Kidney (tissue), 14 donors: ENCODE results near the gene SLC12A3. TPM values are rescaled to one million over a fixed set of nuclear protein-coding genes. Genes with fewer than 3 reads are reported as not detected.

ENCODE experiments used
- DNase-seq, 5 donors: peaks; one replicate each; pipeline ENCODE4 v3.0.0-alpha.2; 2013 to 2020
- FAIRE-seq: peaks from 2 replicates; lab custom pipeline; 2012; peaks lifted over from hg19 to GRCh38; lab: Jason Lieb, UNC
- H3K27ac ChIP-seq, 2 donors: one replicate each; pipeline ENCODE4 v1.7.0; 2013; ENCODE audit warnings: low read depth in 2 of 2, low read length in 2 of 2, inconsistent platforms in 1 of 2
- H3K27me3 ChIP-seq: one replicate; pipeline ENCODE4 v1.7.1; 2013; ENCODE audit warnings: low read length, inconsistent platforms; ENCODE audit not compliant: control insufficient read depth, insufficient read depth
- H3K36me3 ChIP-seq, 3 donors: one replicate each; pipeline versions ENCODE4 v1.7.0 to v1.7.1; 2013; ENCODE audit warnings: low read length in 3 of 3, control low read depth in 1 of 3, inconsistent platforms in 1 of 3; ENCODE audit not compliant: insufficient read depth in 3 of 3, control insufficient read depth in 2 of 3
- H3K4me1 ChIP-seq, 3 donors: one replicate each; pipeline versions ENCODE4 v1.7.0 to v1.7.1; 2013; ENCODE audit warnings: low read length in 3 of 3, inconsistent platforms in 1 of 3, low read depth in 1 of 3; ENCODE audit not compliant: control insufficient read depth in 2 of 3, insufficient read depth in 2 of 3
- H3K4me3 ChIP-seq, 3 donors: one replicate each; pipeline versions ENCODE4 v1.7.0 to v1.8.1; 2013; ENCODE audit warnings: low read length in 3 of 3, control low read depth in 1 of 3, inconsistent platforms in 1 of 3
- H3K9ac ChIP-seq, 3 donors: one replicate each; pipeline versions ENCODE4 v1.7.0 to v1.7.1; 2013; ENCODE audit warnings: low read length in 3 of 3, control low read depth in 1 of 3, inconsistent platforms in 1 of 3
- H3K9me3 ChIP-seq, 3 donors: one replicate each; pipeline versions ENCODE4 v1.7.0 to v1.7.1; 2013; ENCODE audit warnings: low read length in 3 of 3, control low read depth in 1 of 3, inconsistent platforms in 1 of 3; ENCODE audit not compliant: control insufficient read depth in 2 of 3, insufficient read depth in 1 of 3
- CTCF ChIP-seq: IDR thresholded peaks from 3 replicates; pipeline ENCODE4 v1.5.1; 2012; ENCODE audit warnings: mild to moderate bottlenecking, moderate library complexity, borderline replicate concordance; ENCODE audit not compliant: insufficient read depth; ENCODE audit errors: extremely low read depth
- intact Hi-C: fragments of 100-400 bp; cut with DNase I; formaldehyde crosslinking; loops from one replicate; pipeline ENCODE4 v1.11.1; 2022
- polyA plus RNA-seq: library from polyadenylated mRNA; stranded (reverse); fragments of 350-450 nt; fragmentation: Illumina TruSeq; extraction: RNeasy Lipid Tissue Mini Kit (QIAGEN cat#74804); gene quantifications from one replicate; pipeline ENCODE4 v1.2.3, GENCODE V29; 2014; ENCODE audit warnings: low read depth, low replicate concordance; ENCODE audit not compliant: insufficient read depth
- total RNA-seq: library from RNA; stranded (reverse); fragmentation: NEBNext Ultra II Directional; extraction: Animal tissue kit (Norgen Biotek cat#: 25700); gene quantifications from one replicate; pipeline ENCODE4 v1.2.1, GENCODE V29; 2021
- donor health status: control.
- donor health status: control.
- donor health status: control.
- donor health status: control.
- donor health status: control.
- donor health status: DM: yes; HTN: yes; CAD: no.
- donor health status: Normal renal cell carcinoma (clear cell type).

Gene SLC12A3
- total and polyA plus RNA-seq, 2 donors from 2014 or later, result 5.4 to 277 TPM

- peaks cover 0 to 22% (median 12%) of the 10 kb centered on the region in 3 donors for H3K4me1 ChIP-seq
- FAIRE-seq (no peak), DNase-seq (no peak)
- H3K36me3 ChIP-seq, result no peaks in the 10 kb centered on the region
- no peaks in the 10 kb centered on the region for H3K27me3 ChIP-seq
- no peak overlapping the region for H3K4me3 ChIP-seq
- TF ChIP-seq CTCF, result no peak
- intact Hi-C loops, result no loop called here
- peak overlapping the region; percentile 20 to 61 for H3K27ac ChIP-seq
- no peak overlapping the region for H3K9ac ChIP-seq
- no peaks in the 10 kb centered on the region for H3K9me3 ChIP-seq
Observed at GRCh38 chr16:56914896-56915295, 49.9 kb downstream of the SLC12A3 start.

GRCh38 chr16:56915336-56916119 lies 50.5 kb downstream of the SLC12A3 start:
- no peak for TF ChIP-seq CTCF
- H3K27me3 ChIP-seq, result no peaks in the 10 kb centered on the region
- intact Hi-C loops, result no loop called here
- peak; percentile 27 for FAIRE-seq
- peaks cover 0 to 22% (median 12%) of the 10 kb centered on the region in 3 donors for H3K4me1 ChIP-seq
- H3K36me3 ChIP-seq, result no peaks in the 10 kb centered on the region
- peak in 4 of 5 donors; percentile 35 to 93 (median 81) for DNase-seq
- no peak overlapping the region for H3K4me3 ChIP-seq
- peak overlapping the region; percentile 20 to 61 for H3K27ac ChIP-seq
- no peaks in the 10 kb centered on the region for H3K9me3 ChIP-seq
- no peak overlapping the region for H3K9ac ChIP-seq

- Histone ChIP-seq H3K4me3 (no peak overlapping the region), H3K27ac (peak overlapping the region; percentile 38 to 78), H3K4me1 (peaks cover 0 to 19% (median 12%) of the 10 kb centered on the region in 3 donors), H3K36me3 (no peaks in the 10 kb centered on the region), H3K9ac (no peak overlapping the region), H3K9me3 (no peaks in the 10 kb centered on the region), H3K27me3 (no peaks in the 10 kb centered on the region)
- FAIRE-seq (no peak), DNase-seq (peak in 1 of 5 donors; percentile 41)
- intact Hi-C loops, result no loop called here
- no peak for TF ChIP-seq CTCF
Observed at GRCh38 chr16:56916571-56917403, 51.8 kb downstream of the SLC12A3 start.
